Lower lobe of right lung (tissue), 2 donors: ENCODE measurements around the gene KRT35. TPM values are rescaled to one million over a fixed set of nuclear protein-coding genes. Genes with fewer than 3 reads are reported as not detected.

Source experiments
- ATAC-seq, 2 donors: fragments of 200-7000 bp; cut with Tn5 transposase; one replicate each; pipeline ENCODE4 v1.9.1; 2020 to 2022; ENCODE audit warnings: mild to moderate bottlenecking in 2 of 2, moderate library complexity in 2 of 2
- DNase-seq: peaks from one replicate; pipeline ENCODE4 v3.0.0-alpha.2; 2020
- H3K27ac ChIP-seq: fragments of 200-600 bp; one replicate; pipeline ENCODE4 v1.8.0; 2022
- H3K27me3 ChIP-seq: fragments of 200-600 bp; one replicate; pipeline ENCODE4 v1.8.0; 2022; ENCODE audit warnings: low read depth
- H3K36me3 ChIP-seq: fragments of 200-600 bp; one replicate; pipeline ENCODE4 v1.8.0; 2022; ENCODE audit warnings: mild to moderate bottlenecking
- H3K4me1 ChIP-seq: fragments of 200-600 bp; one replicate; pipeline ENCODE4 v1.8.0; 2022
- H3K4me3 ChIP-seq: fragments of 200-600 bp; one replicate; pipeline ENCODE4 v1.8.0; 2022; ENCODE audit warnings: mild to moderate bottlenecking
- H3K9me3 ChIP-seq: fragments of 200-600 bp; one replicate; pipeline ENCODE4 v1.8.0; 2022
- intact Hi-C: fragments of 100-400 bp; cut with DNase I; formaldehyde crosslinking; loops from one replicate; pipeline ENCODE4 v1.11.0; 2022
- total RNA-seq: library from RNA; stranded (reverse); fragmentation: NEBNext Ultra II Directional; extraction: Animal tissue kit (Norgen Biotek cat#: 25700); gene quantifications from one replicate; pipeline ENCODE4 v1.2.1, GENCODE V29; 2021
- TF ChIP-seq, protein P1 (sequence below): fragments of 200-600 bp; IDR thresholded peaks from one replicate; pipeline ENCODE4 v1.8.0; 2022; ENCODE audit warnings: antibody characterized with exemption, mild to moderate bottlenecking
- donor health status: DM: no; HTN: yes; CAD: no; lungs with severe emphysema.

Gene KRT35
- total RNA-seq, 1 donor from 2014 or later, result not detected

DNA sequence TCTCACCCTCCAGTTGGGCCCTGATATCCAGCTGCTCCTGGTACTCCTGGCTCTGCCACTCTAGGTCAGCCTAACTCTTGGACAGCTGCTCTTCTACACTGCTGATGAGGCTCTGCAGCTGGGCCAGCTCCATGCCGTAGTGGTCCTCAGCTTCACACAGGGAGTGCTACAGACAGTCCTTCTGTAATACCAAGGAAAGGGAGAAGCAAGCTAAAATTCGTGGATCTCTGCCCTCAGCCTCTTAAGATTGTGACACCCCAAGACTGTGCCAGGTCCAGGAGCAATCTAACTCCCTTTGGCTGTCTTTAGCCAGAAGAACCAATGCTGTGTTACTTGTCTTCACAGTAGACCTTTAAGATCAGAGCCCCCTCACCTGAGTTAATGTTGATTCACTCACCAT lies 32.4 kb downstream of the KRT35 start:
- H3K4me3 ChIP-seq, result no peak overlapping the region
- no peaks in the 10 kb centered on the region for H3K9me3 ChIP-seq
- intact Hi-C loops, result no loop called here
- H3K27me3 ChIP-seq, result peaks cover 2% of the 10 kb centered on the region
- no peaks in the 10 kb centered on the region for H3K4me1 ChIP-seq
- TF ChIP-seq, protein P1, sequence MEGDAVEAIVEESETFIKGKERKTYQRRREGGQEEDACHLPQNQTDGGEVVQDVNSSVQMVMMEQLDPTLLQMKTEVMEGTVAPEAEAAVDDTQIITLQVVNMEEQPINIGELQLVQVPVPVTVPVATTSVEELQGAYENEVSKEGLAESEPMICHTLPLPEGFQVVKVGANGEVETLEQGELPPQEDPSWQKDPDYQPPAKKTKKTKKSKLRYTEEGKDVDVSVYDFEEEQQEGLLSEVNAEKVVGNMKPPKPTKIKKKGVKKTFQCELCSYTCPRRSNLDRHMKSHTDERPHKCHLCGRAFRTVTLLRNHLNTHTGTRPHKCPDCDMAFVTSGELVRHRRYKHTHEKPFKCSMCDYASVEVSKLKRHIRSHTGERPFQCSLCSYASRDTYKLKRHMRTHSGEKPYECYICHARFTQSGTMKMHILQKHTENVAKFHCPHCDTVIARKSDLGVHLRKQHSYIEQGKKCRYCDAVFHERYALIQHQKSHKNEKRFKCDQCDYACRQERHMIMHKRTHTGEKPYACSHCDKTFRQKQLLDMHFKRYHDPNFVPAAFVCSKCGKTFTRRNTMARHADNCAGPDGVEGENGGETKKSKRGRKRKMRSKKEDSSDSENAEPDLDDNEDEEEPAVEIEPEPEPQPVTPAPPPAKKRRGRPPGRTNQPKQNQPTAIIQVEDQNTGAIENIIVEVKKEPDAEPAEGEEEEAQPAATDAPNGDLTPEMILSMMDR, result no peak
- ATAC-seq, result peak in 1 of 2 donors; percentile 40
- H3K36me3 ChIP-seq, result no peaks in the 10 kb centered on the region
- DNase-seq, result no peak
- H3K27ac ChIP-seq, result no peak overlapping the region

- no peak for DNase-seq
- TF ChIP-seq, protein P1, result no peak
- Histone ChIP-seq H3K4me1 (no peaks in the 10 kb centered on the region), H3K9me3 (no peaks in the 10 kb centered on the region), H3K36me3 (no peaks in the 10 kb centered on the region), H3K4me3 (no peak overlapping the region), H3K27ac (no peak overlapping the region), H3K27me3 (peaks cover 6% of the 10 kb centered on the region)
- intact Hi-C loops, result no loop called here
- no peak for ATAC-seq
These were observed 34.1 kb downstream of the KRT35 start for GRCh38 chr17:41446806-41447205.

DNA sequence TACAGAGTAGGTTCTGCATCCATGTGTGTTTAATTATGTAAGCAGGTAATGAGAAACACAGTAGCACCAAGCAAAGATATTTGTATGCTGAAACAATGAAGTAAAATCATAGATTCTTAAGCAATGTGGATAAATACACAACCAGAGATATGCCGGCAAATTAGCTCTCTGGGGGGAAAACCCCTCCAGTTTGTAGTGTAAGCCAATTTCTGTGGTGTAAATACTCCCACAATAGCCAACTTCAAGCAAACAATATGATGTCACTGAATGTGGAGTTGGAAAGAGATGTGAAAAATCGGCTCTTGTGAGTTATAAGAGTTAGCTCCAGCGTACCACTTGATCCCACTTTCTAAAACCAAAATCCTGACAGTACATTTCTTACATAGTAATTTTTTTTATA lies 36.3 kb downstream of the KRT35 start:
- no peak overlapping the region for H3K27ac ChIP-seq
- TF ChIP-seq, protein P1, result no peak
- no peaks in the 10 kb centered on the region for H3K4me1 ChIP-seq
- peaks cover 6% of the 10 kb centered on the region for H3K27me3 ChIP-seq
- no peak for ATAC-seq
- H3K36me3 ChIP-seq, result no peaks in the 10 kb centered on the region
- intact Hi-C loops, result no loop called here
- no peaks in the 10 kb centered on the region for H3K9me3 ChIP-seq
- H3K4me3 ChIP-seq, result no peak overlapping the region
- no peak for DNase-seq

GRCh38 chr17:41444186-41444585 lies 36.8 kb downstream of the KRT35 start:
- Histone ChIP-seq H3K9me3 (no peaks in the 10 kb centered on the region), H3K27me3 (peaks cover 6% of the 10 kb centered on the region), H3K27ac (no peak overlapping the region), H3K36me3 (no peaks in the 10 kb centered on the region), H3K4me1 (no peaks in the 10 kb centered on the region), H3K4me3 (no peak overlapping the region)
- TF ChIP-seq, protein P1, result no peak
- no peak for ATAC-seq
- intact Hi-C loops, result no loop called here
- DNase-seq, result no peak

GRCh38 chr17:41442739-41443138 lies 38.2 kb downstream of the KRT35 start:
- intact Hi-C loops, result no loop called here
- Histone ChIP-seq H3K9me3 (no peaks in the 10 kb centered on the region), H3K27me3 (peaks cover 6% of the 10 kb centered on the region), H3K4me1 (no peaks in the 10 kb centered on the region), H3K27ac (no peak overlapping the region), H3K36me3 (no peaks in the 10 kb centered on the region), H3K4me3 (no peak overlapping the region)
- DNase-seq, result no peak
- ATAC-seq, result no peak
- TF ChIP-seq, protein P1, result no peak

DNA sequence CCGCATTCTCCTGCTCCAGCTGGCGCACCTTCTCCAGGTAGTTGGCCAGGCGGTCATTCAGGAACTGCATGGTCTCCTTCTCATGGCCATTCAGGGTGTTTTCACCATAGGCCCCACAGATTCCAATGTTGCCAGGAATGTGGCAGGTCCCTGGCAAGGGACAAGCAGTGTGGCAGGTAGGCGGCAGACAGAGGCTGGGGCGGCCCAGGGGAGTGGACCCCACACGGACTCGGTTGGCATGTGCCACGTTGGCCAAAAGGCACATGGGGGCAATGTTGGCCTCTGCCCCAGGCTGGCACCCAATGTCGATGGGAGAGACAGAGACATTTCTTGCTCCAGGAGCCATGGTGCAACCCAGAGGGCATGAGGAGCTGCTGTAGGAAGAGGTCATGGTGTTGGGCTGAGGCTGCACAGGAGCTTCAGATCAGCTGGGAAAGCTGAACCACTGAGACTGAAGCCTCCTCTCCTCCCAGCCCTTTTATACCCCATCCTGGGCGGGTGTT lies 40.4 kb downstream of the KRT35 start, which contains the start of gene KRT38:
Gene KRT38 (minus strand): TSS at position 453 of the 503 bp plus-strand sequence. CDS start 62 bp downstream, at position 391.
- no peak for ATAC-seq
- H3K4me3 ChIP-seq, result no peak within 1 kb of the TSS
- H3K36me3 ChIP-seq, result no peaks in the 10 kb centered on the region
- no peaks in the 10 kb centered on the region for H3K4me1 ChIP-seq
- no peaks in the 10 kb centered on the region for H3K9me3 ChIP-seq
- DNase-seq, result no peak
- H3K27me3 ChIP-seq, result peaks cover 6% of the 10 kb centered on the region
- intact Hi-C loops, result no loop called here
- TF ChIP-seq, protein P1, result no peak
- no peak within 1 kb of the TSS for H3K27ac ChIP-seq
